ENCODE results near the gene RORB.

Gene RORB

GRCh38 chr9:74721696-74722660 is 224.8 kb downstream of the RORB start:
- no peak for DNase-seq

- no peak for DNase-seq
Measured at GRCh38 chr9:74724317-74724716, 227.2 kb downstream of the RORB start.

GRCh38 chr9:74726581-74726980 is 229.4 kb downstream of the RORB start:
- no peak for DNase-seq

- DNase-seq = no peak
Measured at GRCh38 chr9:74728176-74728575, 231.0 kb downstream of the RORB start.

- DNase-seq = no peak
Measured at GRCh38 chr9:74729136-74729695, 232.1 kb downstream of the RORB start.

GRCh38 chr9:74735761-74736160 is 238.6 kb downstream of the RORB start:
- DNase-seq = no peak

GRCh38 chr9:74736646-74737045 is 239.5 kb downstream of the RORB start:
- no peak for DNase-seq

- no peak for DNase-seq
Measured at GRCh38 chr9:74742191-74742790, 245.2 kb downstream of the RORB start.
